Keratinocyte (primary cell): ENCODE results near the gene AGAP1. TPM values are rescaled to one million over a fixed set of nuclear protein-coding genes. Genes with fewer than 3 reads are reported as not detected.

ENCODE experiments used
- DNase-seq: peaks from one replicate; pipeline ENCODE4 v3.0.0-alpha.2; 2011; ENCODE audit warnings: low read depth, missing footprints, low spot score
- FAIRE-seq: peaks from 2 replicates; lab custom pipeline; 2011; peaks lifted over from hg19 to GRCh38; lab: Jason Lieb, UNC
- H2AFZ ChIP-seq: 2 replicates; pipeline ENCODE4 v1.6.0; 2012; ENCODE audit warnings: low read length, control low read depth, inconsistent platforms; ENCODE audit not compliant: control insufficient read depth
- H3K27ac ChIP-seq: 2 replicates; pipeline ENCODE4 v1.5.1; 2011; ENCODE audit warnings: low read length; ENCODE audit not compliant: control insufficient read depth, insufficient read depth
- H3K27me3 ChIP-seq: 3 replicates; pipeline ENCODE4 v1.6.0; 2011; ENCODE audit warnings: low read length; ENCODE audit not compliant: control insufficient read depth, insufficient read depth; ENCODE audit errors: extremely low read depth
- H3K36me3 ChIP-seq, 2 experiments: 2 replicates in 1 of 2; 3 replicates in 1 of 2; pipeline ENCODE4 v1.5.1; 2011; ENCODE audit warnings: low read length in 2 of 2, mild to moderate bottlenecking in 1 of 2; ENCODE audit not compliant: control insufficient read depth in 2 of 2, insufficient read depth in 2 of 2; ENCODE audit errors: extremely low read depth in 1 of 2
- H3K4me1 ChIP-seq: 3 replicates; pipeline ENCODE4 v1.5.1; 2011; ENCODE audit warnings: low read length; ENCODE audit not compliant: control insufficient read depth, insufficient read depth; ENCODE audit errors: extremely low read depth
- H3K4me2 ChIP-seq: 3 replicates; pipeline ENCODE4 v1.6.0; 2011; ENCODE audit warnings: low read depth, low read length; ENCODE audit not compliant: control insufficient read depth, insufficient read depth; ENCODE audit errors: extremely low read depth
- H3K4me3 ChIP-seq, 3 experiments: fragments of 200-600 bp in 1 of 3; sonication (generic) in 1 of 3; 2 replicates in 2 of 3; 3 replicates in 1 of 3; pipeline ENCODE4 v1.5.1; 2011 to 2016; ENCODE audit warnings: low read length in 3 of 3, mild to moderate bottlenecking in 3 of 3, control low read depth in 2 of 3, inconsistent platforms in 1 of 3, low read depth in 1 of 3, mixed read lengths in 1 of 3, mixed run types in 1 of 3, moderate library complexity in 1 of 3; ENCODE audit not compliant: control insufficient read depth in 2 of 3, insufficient read depth in 2 of 3; ENCODE audit errors: extremely low read depth in 1 of 3
- H3K79me2 ChIP-seq: 2 replicates; pipeline ENCODE4 v1.6.0; 2012; ENCODE audit warnings: low read length; ENCODE audit not compliant: control insufficient read depth, insufficient read depth
- H3K9ac ChIP-seq: 3 replicates; pipeline ENCODE4 v1.6.0; 2011; ENCODE audit warnings: low read length; ENCODE audit not compliant: control insufficient read depth, insufficient read depth; ENCODE audit errors: extremely low read depth
- H3K9me1 ChIP-seq: 3 replicates; pipeline ENCODE4 v1.6.0; 2011; ENCODE audit warnings: low read length; ENCODE audit not compliant: control insufficient read depth, insufficient read depth; ENCODE audit errors: extremely low read depth
- H3K9me3 ChIP-seq: 2 replicates; pipeline ENCODE4 v1.5.1; 2012; ENCODE audit warnings: low read depth, low read length; ENCODE audit not compliant: control insufficient read depth
- H4K20me1 ChIP-seq: 3 replicates; pipeline ENCODE4 v1.6.0; 2011; ENCODE audit warnings: low read length; ENCODE audit not compliant: control insufficient read depth, insufficient read depth; ENCODE audit errors: extremely low read depth
- EZH2 ChIP-seq: IDR thresholded peaks from one replicate; pipeline ENCODE4 v1.6.1; 2012; ENCODE audit warnings: inconsistent platforms, mild to moderate bottlenecking, low read length, moderate library complexity
- dilution Hi-C: fragments of 300-500 bp; cut with MboI; formaldehyde crosslinking; loops from one replicate; pipeline ENCODE4 v1.7.0; 2020; ENCODE audit warnings: low sequenced_read_pairs; ENCODE audit not compliant: extremely low pct_ligation_motif_present
- polyA plus RNA-seq, 5 experiments: library from polyadenylated mRNA; depleted of rRNA in 3 of 5; stranded (reverse) in 3 of 5; stranded (forward) in 1 of 5; unstranded in 1 of 5; fragments of >200 nt; gene quantifications; 1 replicate in 1 of 5; 2 replicates in 3 of 5; 3 replicates in 1 of 5; pipeline versions ENCODE4 v1.2.1 to v1.2.3, GENCODE V29; 2011 to 2012; ENCODE audit warnings: missing spikeins in 2 of 5, low read depth in 1 of 5, low replicate concordance in 1 of 5
- TF ChIP-seq, protein P1 (sequence below), 3 experiments: IDR thresholded peaks in 1 of 3; conservative IDR thresholded peaks in 1 of 3; optimal IDR thresholded peaks in 1 of 3; 2 replicates in 2 of 3; 3 replicates in 1 of 3; pipeline versions ENCODE3 to v1.5.1; 2011; ENCODE audit warnings: low read length in 3 of 3, mild to moderate bottlenecking in 3 of 3, moderate library complexity in 2 of 3, control low read depth in 1 of 3, inconsistent platforms in 1 of 3; ENCODE audit not compliant: insufficient read depth in 2 of 3; ENCODE audit errors: extremely low read depth in 1 of 3

Gene AGAP1
- polyA plus RNA-seq, 1 donor (not counting 4 experiments of a cell fraction or from before 2014, with no cell fraction given) = 12.6 TPM

DNA sequence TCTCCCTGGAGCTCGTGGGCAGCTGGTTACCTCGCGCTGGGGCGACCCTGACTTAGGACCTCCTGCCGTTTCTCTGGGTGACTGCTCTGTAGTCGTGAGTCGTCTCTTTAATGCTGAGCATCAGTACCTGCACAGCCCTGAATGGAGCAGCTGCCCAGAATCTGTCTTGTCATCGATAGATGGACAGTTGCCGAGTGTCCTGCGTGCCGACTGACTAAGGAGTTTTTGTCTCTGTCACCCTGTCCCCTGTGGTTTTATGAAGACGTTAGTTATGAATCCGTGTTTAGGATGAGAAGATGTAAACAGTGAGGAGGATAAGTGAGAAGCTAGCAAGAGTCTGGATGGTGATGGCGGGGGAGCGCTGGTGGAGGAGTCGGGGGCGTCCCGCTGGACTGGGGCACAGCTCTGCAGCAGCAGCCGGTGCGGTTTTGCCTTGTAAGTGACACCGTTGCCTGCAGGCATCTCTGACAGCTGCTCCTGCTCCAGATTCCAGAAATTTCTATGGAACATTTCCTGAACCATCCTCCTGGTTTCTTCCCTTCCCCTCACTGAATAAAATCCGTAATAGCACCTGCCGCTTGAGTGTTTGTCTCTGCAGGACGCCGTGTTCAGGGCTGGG, 13.3 kb downstream of the AGAP1 start:
- Histone ChIP-seq H2AFZ (no peak overlapping the region), H3K36me3 (peaks cover 0 to 2% of the 10 kb centered on the region in 2 experiments), H3K4me1 (peaks cover 17% of the 10 kb centered on the region), H3K9ac (no peak overlapping the region), H3K27ac (no peak overlapping the region), H3K9me3 (no peaks in the 10 kb centered on the region), H3K4me3 (no peak overlapping the region), H3K4me2 (no peak overlapping the region), H3K27me3 (no peaks in the 10 kb centered on the region), H3K79me2 (peaks cover 63% of the 10 kb centered on the region), H4K20me1 (peaks cover 16% of the 10 kb centered on the region), H3K9me1 (peaks cover 6% of the 10 kb centered on the region)
- DNase-seq = no peak
- no peak for FAIRE-seq
- TF ChIP-seq, protein P1, sequence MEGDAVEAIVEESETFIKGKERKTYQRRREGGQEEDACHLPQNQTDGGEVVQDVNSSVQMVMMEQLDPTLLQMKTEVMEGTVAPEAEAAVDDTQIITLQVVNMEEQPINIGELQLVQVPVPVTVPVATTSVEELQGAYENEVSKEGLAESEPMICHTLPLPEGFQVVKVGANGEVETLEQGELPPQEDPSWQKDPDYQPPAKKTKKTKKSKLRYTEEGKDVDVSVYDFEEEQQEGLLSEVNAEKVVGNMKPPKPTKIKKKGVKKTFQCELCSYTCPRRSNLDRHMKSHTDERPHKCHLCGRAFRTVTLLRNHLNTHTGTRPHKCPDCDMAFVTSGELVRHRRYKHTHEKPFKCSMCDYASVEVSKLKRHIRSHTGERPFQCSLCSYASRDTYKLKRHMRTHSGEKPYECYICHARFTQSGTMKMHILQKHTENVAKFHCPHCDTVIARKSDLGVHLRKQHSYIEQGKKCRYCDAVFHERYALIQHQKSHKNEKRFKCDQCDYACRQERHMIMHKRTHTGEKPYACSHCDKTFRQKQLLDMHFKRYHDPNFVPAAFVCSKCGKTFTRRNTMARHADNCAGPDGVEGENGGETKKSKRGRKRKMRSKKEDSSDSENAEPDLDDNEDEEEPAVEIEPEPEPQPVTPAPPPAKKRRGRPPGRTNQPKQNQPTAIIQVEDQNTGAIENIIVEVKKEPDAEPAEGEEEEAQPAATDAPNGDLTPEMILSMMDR (optimal IDR thresholded peaks at IDR 0.05 in 1 of 3, IDR thresholded peaks at IDR 0.05 in 1 of 3, conservative IDR thresholded peaks at IDR 0.05 in 1 of 3; ENCODE audit: extremely low read depth in 1 of 3, insufficient read depth in 2 of 3, low read length in 3 of 3) = no peak
- TF ChIP-seq EZH2 = no peak
- dilution Hi-C loops = no loop called here

DNA sequence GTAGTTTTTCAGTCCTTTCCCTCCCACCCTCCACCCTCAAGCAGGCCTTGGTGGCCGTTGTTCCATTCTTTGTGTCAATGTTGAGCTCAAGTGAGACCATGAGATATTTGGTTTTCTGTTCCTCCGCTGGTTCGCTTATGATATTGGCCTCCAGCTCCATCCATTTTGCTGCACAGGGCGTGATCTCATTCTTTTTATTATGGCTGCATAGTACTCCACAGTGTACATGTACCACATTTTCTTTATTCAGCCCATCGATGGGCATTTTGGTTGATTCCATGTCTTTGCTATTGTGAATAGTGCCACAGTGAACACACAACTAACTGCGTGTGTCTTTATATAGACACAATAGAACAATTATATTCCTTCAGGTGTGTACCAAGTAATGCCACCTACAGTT, 14.1 kb downstream of the AGAP1 start:
- H3K27ac ChIP-seq = no peak overlapping the region
- FAIRE-seq = no peak
- no peak overlapping the region for H3K9ac ChIP-seq
- H4K20me1 ChIP-seq = peaks cover 15% of the 10 kb centered on the region
- H3K9me1 ChIP-seq = peaks cover 6% of the 10 kb centered on the region
- H3K4me1 ChIP-seq = peaks cover 17% of the 10 kb centered on the region
- peaks cover 63% of the 10 kb centered on the region for H3K79me2 ChIP-seq
- DNase-seq = no peak
- no peaks in the 10 kb centered on the region for H3K27me3 ChIP-seq
- dilution Hi-C loops = no loop called here
- no peaks in the 10 kb centered on the region for H3K9me3 ChIP-seq
- H3K36me3 ChIP-seq = peaks cover 0 to 2% of the 10 kb centered on the region in 2 experiments
- H3K4me2 ChIP-seq = no peak overlapping the region
- H2AFZ ChIP-seq = no peak overlapping the region
- TF ChIP-seq, protein P1 (optimal IDR thresholded peaks at IDR 0.05 in 1 of 3, IDR thresholded peaks at IDR 0.05 in 1 of 3, conservative IDR thresholded peaks at IDR 0.05 in 1 of 3; ENCODE audit: extremely low read depth in 1 of 3, insufficient read depth in 2 of 3, low read length in 3 of 3) = no peak
- no peak for TF ChIP-seq EZH2
- no peak overlapping the region for H3K4me3 ChIP-seq
